ENCODE results near the gene PGLYRP4. TPM values are rescaled to one million over a fixed set of nuclear protein-coding genes. Genes with fewer than 3 reads are reported as not detected.
"Not testable (repeated sequence)": the region's sequence is repeated elsewhere in the genome, so short reads cannot be mapped to it uniquely, and the experiment has no call there.

The PGLYRP4 gene
- total and polyA plus RNA-seq, 12 donors, result not detected

DNA sequence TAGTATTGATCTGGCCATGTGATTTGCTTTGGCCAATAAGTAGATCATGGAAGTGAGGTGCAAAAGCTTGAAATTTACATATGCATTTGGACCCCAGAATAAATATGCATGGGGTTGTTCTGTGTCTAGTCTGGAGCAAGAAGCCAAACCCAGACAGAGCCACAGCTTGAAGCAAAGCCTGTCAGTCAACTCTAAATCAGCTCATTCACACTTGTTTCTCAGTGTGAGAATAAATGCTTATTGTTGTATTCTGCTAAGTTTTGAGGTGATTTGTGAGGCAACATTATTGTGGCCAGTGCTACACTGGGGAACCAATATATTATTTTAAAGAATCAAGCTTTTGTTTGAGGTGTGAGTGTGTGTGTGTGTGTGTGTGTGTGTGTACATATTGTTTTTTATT, 23.7 kb downstream of the PGLYRP4 start:
- intact Hi-C loops (cut with DNase I), result no loop called here
- no peak overlapping the region for H3K4me3 ChIP-seq
- no peaks in the 10 kb centered on the region for H3K36me3 ChIP-seq (replicated peaks in 1 of 2)
- H3K27me3 ChIP-seq, result no peaks in the 10 kb centered on the region
- no peak overlapping the region for H3K27ac ChIP-seq
- DNase-seq, result no peak
- TF ChIP-seq, protein P1, sequence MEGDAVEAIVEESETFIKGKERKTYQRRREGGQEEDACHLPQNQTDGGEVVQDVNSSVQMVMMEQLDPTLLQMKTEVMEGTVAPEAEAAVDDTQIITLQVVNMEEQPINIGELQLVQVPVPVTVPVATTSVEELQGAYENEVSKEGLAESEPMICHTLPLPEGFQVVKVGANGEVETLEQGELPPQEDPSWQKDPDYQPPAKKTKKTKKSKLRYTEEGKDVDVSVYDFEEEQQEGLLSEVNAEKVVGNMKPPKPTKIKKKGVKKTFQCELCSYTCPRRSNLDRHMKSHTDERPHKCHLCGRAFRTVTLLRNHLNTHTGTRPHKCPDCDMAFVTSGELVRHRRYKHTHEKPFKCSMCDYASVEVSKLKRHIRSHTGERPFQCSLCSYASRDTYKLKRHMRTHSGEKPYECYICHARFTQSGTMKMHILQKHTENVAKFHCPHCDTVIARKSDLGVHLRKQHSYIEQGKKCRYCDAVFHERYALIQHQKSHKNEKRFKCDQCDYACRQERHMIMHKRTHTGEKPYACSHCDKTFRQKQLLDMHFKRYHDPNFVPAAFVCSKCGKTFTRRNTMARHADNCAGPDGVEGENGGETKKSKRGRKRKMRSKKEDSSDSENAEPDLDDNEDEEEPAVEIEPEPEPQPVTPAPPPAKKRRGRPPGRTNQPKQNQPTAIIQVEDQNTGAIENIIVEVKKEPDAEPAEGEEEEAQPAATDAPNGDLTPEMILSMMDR (IDR thresholded peaks at IDR 0.05), result no peak
- H3K9me3 ChIP-seq (replicated peaks in 1 of 3), result peaks cover 0 to 7% (median 6%) of the 10 kb centered on the region in 3 donors
- no peaks in the 10 kb centered on the region for H3K4me1 ChIP-seq (replicated peaks in 1 of 2)

DNA sequence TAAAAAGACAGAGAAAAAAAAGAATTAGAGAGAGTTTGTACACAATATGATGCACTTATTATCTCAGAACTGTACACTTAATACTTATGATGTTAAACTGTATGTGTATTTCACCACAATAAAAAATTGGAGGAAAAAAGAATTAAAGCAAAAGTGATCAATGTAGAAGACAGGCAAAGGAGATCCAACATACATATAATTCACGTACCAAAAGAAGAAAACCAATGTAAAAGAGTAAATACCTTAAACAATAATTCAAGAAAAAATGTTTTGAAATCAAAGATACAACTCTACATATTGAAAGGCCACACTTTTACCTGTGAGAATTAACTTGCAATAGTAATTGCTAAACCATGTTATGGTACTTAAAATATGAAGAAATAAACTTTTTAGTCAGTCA, 26.1 kb downstream of the PGLYRP4 start:
- TF ChIP-seq, protein P1 (IDR thresholded peaks at IDR 0.05), result no peak
- no peak for TF ChIP-seq POLR2A (IDR thresholded peaks at IDR 0.05)
- no peaks in the 10 kb centered on the region for H3K36me3 ChIP-seq (replicated peaks in 1 of 2)
- H3K4me1 ChIP-seq (replicated peaks in 1 of 2), result no peaks in the 10 kb centered on the region
- 0 to 38% (median 0%) methylated on average over 1 of the region's 1 CpG for WGBS, 4 donors
- intact Hi-C loops (cut with DNase I), result no loop called here
- H3K27ac ChIP-seq, result no peak overlapping the region
- no peak for DNase-seq
- no peaks in the 10 kb centered on the region for H3K27me3 ChIP-seq
- no peak overlapping the region for H3K4me3 ChIP-seq
- peaks cover 0 to 7% (median 0%) of the 10 kb centered on the region in 3 donors for H3K9me3 ChIP-seq (replicated peaks in 1 of 3)

DNA sequence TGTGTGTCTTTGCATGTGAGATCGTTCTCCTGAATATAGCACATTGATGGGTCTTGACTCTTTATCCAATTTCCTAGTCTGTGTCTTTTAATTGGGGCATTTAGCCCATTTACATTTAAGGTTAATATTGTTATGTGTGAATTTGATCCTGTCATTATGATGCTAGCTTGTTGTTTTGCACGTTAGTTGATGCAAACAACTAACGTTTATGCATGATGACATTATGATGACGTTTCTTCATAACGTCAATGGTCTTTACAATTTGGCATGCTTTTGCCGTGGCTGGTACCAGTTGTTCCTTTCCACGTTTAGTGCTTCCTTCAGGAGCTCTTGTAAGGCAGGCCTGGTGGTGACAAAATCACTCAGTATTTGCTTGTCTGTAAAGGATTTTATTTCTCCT, 30.5 kb downstream of the PGLYRP4 start:
- H3K9me3 ChIP-seq (replicated peaks in 1 of 3); H3K4me1 ChIP-seq (replicated peaks in 1 of 2); H3K27ac ChIP-seq: not testable (repeated sequence)

DNA sequence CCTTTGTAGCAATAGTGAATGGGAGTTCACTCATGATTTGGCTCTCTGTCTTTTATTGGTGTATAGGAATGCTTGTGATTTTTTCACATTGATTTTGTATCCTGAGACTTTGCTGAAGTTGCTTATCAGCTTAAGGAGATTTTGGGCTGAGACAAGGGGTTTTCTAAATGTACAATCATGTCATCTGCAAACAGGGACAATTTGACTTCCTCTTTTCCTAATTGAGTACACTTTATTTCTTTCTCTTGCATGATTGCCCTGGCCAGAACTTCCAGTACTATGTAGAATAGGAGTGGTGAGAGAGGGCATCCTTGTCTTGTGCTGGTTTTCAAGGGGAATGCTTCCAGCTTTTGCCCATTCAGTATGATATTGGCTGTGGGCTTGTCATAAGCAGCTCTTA, 32.6 kb downstream of the PGLYRP4 start:
- H3K36me3 ChIP-seq (replicated peaks in 1 of 2); DNase-seq; intact Hi-C loops (cut with DNase I); H3K27ac ChIP-seq; H3K27me3 ChIP-seq; H3K4me3 ChIP-seq; H3K9me3 ChIP-seq (replicated peaks in 1 of 3); H3K4me1 ChIP-seq (replicated peaks in 1 of 2): not testable (repeated sequence)

More for the DNA sequence above, 30.5 kb downstream of the PGLYRP4 start:
- intact Hi-C loops (cut with DNase I); H3K27me3 ChIP-seq; DNase-seq; H3K36me3 ChIP-seq (replicated peaks in 1 of 2); H3K4me3 ChIP-seq: not testable (repeated sequence)
- 72 to 81% (median 76%) methylated on average over 7 of the region's 7 CpGs for WGBS, 4 donors

DNA sequence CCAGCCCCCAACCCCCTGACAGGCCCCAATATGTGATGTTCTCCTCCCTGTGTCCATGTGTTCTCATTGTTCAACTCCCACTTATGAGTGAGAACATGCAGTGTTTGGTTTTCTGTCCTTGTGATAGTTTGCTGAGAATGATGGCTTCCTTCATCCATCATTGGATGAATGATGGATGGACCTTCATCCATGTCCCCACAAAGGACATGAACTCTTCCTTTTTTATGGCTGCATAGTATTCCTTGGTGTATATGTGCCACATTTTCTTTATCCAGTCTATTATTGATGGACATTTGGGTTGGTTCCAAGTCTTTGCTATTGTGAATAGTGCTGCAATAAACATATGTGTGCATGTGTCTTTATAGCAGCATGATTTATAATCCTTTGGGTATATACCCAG, 34.3 kb downstream of the PGLYRP4 start:
- H3K4me3 ChIP-seq; H3K9me3 ChIP-seq (replicated peaks in 1 of 3); intact Hi-C loops (cut with DNase I); H3K27ac ChIP-seq; DNase-seq; H3K4me1 ChIP-seq (replicated peaks in 1 of 2); H3K27me3 ChIP-seq; H3K36me3 ChIP-seq (replicated peaks in 1 of 2): not testable (repeated sequence)

DNA sequence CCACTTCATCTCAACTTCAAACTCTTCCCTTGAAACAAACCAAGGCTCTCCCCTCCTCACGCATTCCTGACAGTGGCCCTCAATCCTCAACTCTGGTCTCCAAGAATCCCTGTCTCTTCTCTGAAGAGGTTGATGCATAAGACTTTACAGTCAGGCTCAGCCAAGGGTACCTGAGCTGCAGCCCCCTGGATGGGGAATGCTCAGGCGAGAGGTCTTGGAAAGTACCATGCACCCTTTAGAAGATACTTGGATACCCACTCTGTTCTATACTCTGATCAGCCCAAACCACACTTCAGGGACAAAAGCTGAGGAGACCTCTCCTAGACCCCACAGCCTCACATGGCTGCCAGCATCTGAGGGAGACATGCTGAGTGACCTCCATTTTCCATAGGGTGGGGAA, 35.4 kb downstream of the PGLYRP4 start:
- Histone ChIP-seq H3K27me3 (no peaks in the 10 kb centered on the region), H3K4me3 (no peak overlapping the region), H3K36me3 (replicated peaks in 1 of 2) (no peaks in the 10 kb centered on the region), H3K27ac (no peak overlapping the region), H3K9me3 (replicated peaks in 1 of 3) (no peaks in the 10 kb centered on the region), H3K4me1 (replicated peaks in 1 of 2) (no peaks in the 10 kb centered on the region)
- intact Hi-C loops (cut with DNase I), result no loop called here
- TF ChIP-seq POLR2A (IDR thresholded peaks at IDR 0.05), result no peak
- TF ChIP-seq, protein P1 (IDR thresholded peaks at IDR 0.05), result no peak
- no peak for DNase-seq
- 83 to 89% (median 87%) methylated on average over 2 of the region's 2 CpGs for WGBS, 4 donors

Measured in adrenal gland (tissue), 12 donors.